D721Med (cell line): ENCODE data around the gene FBXO47.

Experiments
- DNase-seq: peaks from one replicate; pipeline ENCODE4 v3.0.0; 2011; ENCODE audit warnings: low spot score; ENCODE audit not compliant: insufficient read length
- FAIRE-seq: peaks from 2 replicates; lab custom pipeline; 2011; peaks lifted over from hg19 to GRCh38; lab: Jason Lieb, UNC
- CTCF ChIP-seq: IDR thresholded peaks from 2 replicates; pipeline ENCODE4 v1.5.1; 2012; ENCODE audit warnings: mild to moderate bottlenecking, control low read depth; ENCODE audit not compliant: insufficient read depth; ENCODE audit errors: missing control alignments

Gene FBXO47

GRCh38 chr17:38919316-38920078 is 47.7 kb downstream of the FBXO47 start:
- DNase-seq = no peak
- FAIRE-seq = no peak
- no peak for TF ChIP-seq CTCF

- no peak for DNase-seq
- FAIRE-seq = no peak
- TF ChIP-seq CTCF = no peak
These were observed 48.3 kb downstream of the FBXO47 start for GRCh38 chr17:38918916-38919315.

GRCh38 chr17:38918129-38918913 is 48.9 kb downstream of the FBXO47 start:
- FAIRE-seq (no peak), DNase-seq (no peak)

GRCh38 chr17:38917259-38917658 is 49.9 kb downstream of the FBXO47 start:
- DNase-seq (no peak), FAIRE-seq (no peak)
- peak; percentile 30 for TF ChIP-seq CTCF

More at GRCh38 chr17:38918129-38918913, 48.9 kb downstream of the FBXO47 start:
- peak; percentile 6 for TF ChIP-seq CTCF

- no peak for TF ChIP-seq CTCF
- no peak for DNase-seq
- no peak for FAIRE-seq
These were observed 50.4 kb downstream of the FBXO47 start for GRCh38 chr17:38916771-38917170.

GRCh38 chr17:38915639-38915995 is 51.6 kb downstream of the FBXO47 start:
- FAIRE-seq = no peak
- no peak for TF ChIP-seq CTCF
- no peak for DNase-seq
